Liver (tissue), 9 donors: ENCODE data around the gene TMF1. TPM values are rescaled to one million over a fixed set of nuclear protein-coding genes. Genes with fewer than 3 reads are reported as not detected.

Source experiments
- DNase-seq: peaks from one replicate; pipeline ENCODE4 v3.0.0-alpha.2; 2017; ENCODE audit warnings: low spot score
- H3K27ac ChIP-seq, 2 donors: one replicate each; pipeline ENCODE4 v1.7.0; 2013; ENCODE audit warnings: inconsistent platforms in 2 of 2, low read length in 2 of 2, control low read depth in 1 of 2, low read depth in 1 of 2, mild to moderate bottlenecking in 1 of 2
- H3K27me3 ChIP-seq, 4 donors: one replicate each; pipeline versions ENCODE4 v1.6.1 to v1.7.0; 2013; ENCODE audit warnings: low read length in 3 of 4, inconsistent platforms in 1 of 4, mild to moderate bottlenecking in 1 of 4, moderate library complexity in 1 of 4; ENCODE audit not compliant: control insufficient read depth in 4 of 4, insufficient read depth in 4 of 4
- H3K36me3 ChIP-seq, 4 donors: one replicate each; pipeline versions ENCODE4 v1.6.1 to v1.7.0; 2013; ENCODE audit warnings: low read length in 3 of 4, mild to moderate bottlenecking in 3 of 4, low read depth in 1 of 4, moderate library complexity in 1 of 4; ENCODE audit not compliant: control insufficient read depth in 4 of 4, insufficient read depth in 3 of 4
- H3K4me1 ChIP-seq, 4 donors: one replicate each; pipeline versions ENCODE4 v1.6.1 to v1.7.0; 2013; ENCODE audit warnings: low read length in 3 of 4, mild to moderate bottlenecking in 3 of 4, moderate library complexity in 1 of 4; ENCODE audit not compliant: control insufficient read depth in 4 of 4, insufficient read depth in 4 of 4
- H3K4me3 ChIP-seq, 3 donors: one replicate each; pipeline versions ENCODE4 v1.6.1 to v1.7.0; 2013; ENCODE audit warnings: low read length in 3 of 3, control low read depth in 1 of 3, low read depth in 1 of 3, mild to moderate bottlenecking in 1 of 3
- H3K9ac ChIP-seq, 2 donors: one replicate each; pipeline ENCODE4 v1.7.0; 2013; ENCODE audit warnings: low read length in 2 of 2, mild to moderate bottlenecking in 2 of 2, moderate library complexity in 2 of 2, control low read depth in 1 of 2, low read depth in 1 of 2
- H3K9me3 ChIP-seq, 4 donors: one replicate each; pipeline versions ENCODE4 v1.6.1 to v1.7.0; 2013; ENCODE audit warnings: low read length in 3 of 4; ENCODE audit not compliant: control insufficient read depth in 4 of 4
- FOXA1 ChIP-seq: IDR thresholded peaks from 2 replicates; pipeline ENCODE4 v1.6.1; 2016; ENCODE audit warnings: antibody characterized with exemption
- FOXA2 ChIP-seq: IDR thresholded peaks from 2 replicates; pipeline ENCODE4 v1.6.1; 2016; ENCODE audit warnings: antibody characterized with exemption
- GABPA ChIP-seq, 2 donors: IDR thresholded peaks in 1 of 2; conservative IDR thresholded peaks in 1 of 2; 2 replicates each; pipeline ENCODE4 v1.6.1; 2016; ENCODE audit warnings: antibody characterized with exemption in 2 of 2, mild to moderate bottlenecking in 1 of 2, moderate library complexity in 1 of 2
- HNF4A ChIP-seq, 2 donors: conservative IDR thresholded peaks; 2 replicates each; pipeline ENCODE4 v1.6.1; 2016; ENCODE audit warnings: antibody characterized with exemption in 2 of 2, mild to moderate bottlenecking in 2 of 2
- HNF4G ChIP-seq: IDR thresholded peaks from 2 replicates; pipeline ENCODE4 v1.6.1; 2016; ENCODE audit warnings: antibody characterized with exemption
- JUND ChIP-seq, 2 donors: IDR thresholded peaks; 2 replicates each; pipeline ENCODE4 v1.6.1; 2016; ENCODE audit warnings: antibody characterized with exemption in 2 of 2
- NR2F2 ChIP-seq: IDR thresholded peaks from 2 replicates; pipeline ENCODE4 v1.6.1; 2016; ENCODE audit warnings: antibody characterized with exemption
- RAD21 ChIP-seq, 2 donors: IDR thresholded peaks; 2 replicates each; pipeline ENCODE4 v1.6.1; 2016; ENCODE audit warnings: antibody characterized with exemption in 2 of 2, mild to moderate bottlenecking in 2 of 2
- RXRA ChIP-seq, 2 donors: IDR thresholded peaks; 2 replicates each; pipeline ENCODE4 v1.6.1; 2017 to 2018; ENCODE audit warnings: antibody characterized with exemption in 2 of 2, mild to moderate bottlenecking in 1 of 2
- SP1 ChIP-seq: IDR thresholded peaks from 2 replicates; pipeline ENCODE4 v1.6.1; 2018; ENCODE audit warnings: antibody characterized with exemption, mild to moderate bottlenecking
- TAF1 ChIP-seq: conservative IDR thresholded peaks from 2 replicates; pipeline ENCODE4 v1.6.1; 2016; ENCODE audit warnings: antibody characterized with exemption, mild to moderate bottlenecking
- YY1 ChIP-seq: IDR thresholded peaks from 2 replicates; pipeline ENCODE4 v1.6.1; 2016; ENCODE audit warnings: antibody characterized with exemption, mild to moderate bottlenecking
- WGBS: extraction: QIAGEN DNeasy Blood & Tissue Kit; methylation state at CpG from one replicate; pipeline ENCODE4 v1.1.7; 2013; 5-methylcytosine and 5-hydroxymethylcytosine counted together
- polyA plus RNA-seq, 2 donors: library from polyadenylated mRNA; stranded (reverse) in 1 of 2; unstranded in 1 of 2; fragments of 200-250 nt in 1 of 2; fragments of >200 nt in 1 of 2; fragmentation: Nextera tagmentation in 1 of 2; extraction: Ambion mirVana in 1 of 2; gene quantifications; one replicate each; pipeline versions ENCODE4 v1.2.1 to v1.2.3, GENCODE V29; 2013 to 2015
- total RNA-seq, 2 donors: library from RNA; depleted of rRNA; stranded (reverse); fragments of >200 nt; gene quantifications; one replicate each; pipeline ENCODE4 v1.2.3, GENCODE V29; 2014
- TF ChIP-seq, protein P1 (sequence below): IDR thresholded peaks from 2 replicates; pipeline ENCODE4 v1.6.1; 2016; ENCODE audit warnings: antibody characterized with exemption, mild to moderate bottlenecking
- TF ChIP-seq, protein P2 (sequence below): IDR thresholded peaks from 2 replicates; pipeline ENCODE4 v1.6.1; 2016; ENCODE audit warnings: antibody characterized with exemption
- TF ChIP-seq, protein P3 (sequence below): IDR thresholded peaks from 2 replicates; pipeline ENCODE4 v1.6.1; 2016; ENCODE audit warnings: antibody characterized with exemption
- TF ChIP-seq, protein P4 (sequence below): IDR thresholded peaks from 2 replicates; pipeline ENCODE4 v1.6.1; 2016; ENCODE audit warnings: antibody characterized with exemption
- donor health status: healthy.
- donor health status: healthy.
- donor health status: healthy.
- donor health status: healthy.
- donor health status: healthy.

TMF1 gene
- total and polyA plus RNA-seq, 4 donors, result 5.5 to 19.4 (median 8.6) TPM

DNA sequence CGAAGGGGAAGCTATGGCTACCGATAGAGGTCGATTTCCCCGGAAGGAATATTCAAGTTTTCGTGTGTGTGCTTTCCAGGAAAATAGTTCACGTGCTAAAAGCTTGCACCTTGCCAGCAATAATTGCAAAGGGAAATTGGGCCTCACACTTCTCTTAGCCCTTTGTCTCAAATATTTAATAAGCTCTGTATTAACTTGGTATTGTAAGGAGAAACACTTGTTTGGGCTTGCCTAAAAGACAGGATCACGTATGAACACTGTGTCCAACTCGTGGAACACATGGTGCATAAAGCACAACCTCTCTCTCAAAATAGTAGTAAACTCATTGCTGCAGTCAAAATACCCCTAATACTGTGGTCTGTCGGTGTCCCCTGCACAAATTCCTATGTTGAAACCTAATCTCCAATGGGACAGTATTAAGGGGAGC lies 352 bp upstream of the TMF1 start:
- Histone ChIP-seq H3K9ac (peak overlapping the region; percentile 49 to 89), H3K27ac (peak overlapping the region; percentile 88 to 94), H3K9me3 (no peaks in the 10 kb centered on the region), H3K27me3 (no peaks in the 10 kb centered on the region), H3K4me1 (peaks cover 0 to 5% (median 2%) of the 10 kb centered on the region in 4 donors), H3K36me3 (peaks cover 2 to 22% (median 11%) of the 10 kb centered on the region in 4 donors), H3K4me3 (peak overlapping the region; percentile 61 to 91 (median 83))
- 13% methylated on average over 9 of the region's 9 CpGs for WGBS
- no peak for TF ChIP-seq RXRA (IDR thresholded peaks at IDR 0.05)
- no peak for TF ChIP-seq FOXA1
- TF ChIP-seq, protein P1, sequence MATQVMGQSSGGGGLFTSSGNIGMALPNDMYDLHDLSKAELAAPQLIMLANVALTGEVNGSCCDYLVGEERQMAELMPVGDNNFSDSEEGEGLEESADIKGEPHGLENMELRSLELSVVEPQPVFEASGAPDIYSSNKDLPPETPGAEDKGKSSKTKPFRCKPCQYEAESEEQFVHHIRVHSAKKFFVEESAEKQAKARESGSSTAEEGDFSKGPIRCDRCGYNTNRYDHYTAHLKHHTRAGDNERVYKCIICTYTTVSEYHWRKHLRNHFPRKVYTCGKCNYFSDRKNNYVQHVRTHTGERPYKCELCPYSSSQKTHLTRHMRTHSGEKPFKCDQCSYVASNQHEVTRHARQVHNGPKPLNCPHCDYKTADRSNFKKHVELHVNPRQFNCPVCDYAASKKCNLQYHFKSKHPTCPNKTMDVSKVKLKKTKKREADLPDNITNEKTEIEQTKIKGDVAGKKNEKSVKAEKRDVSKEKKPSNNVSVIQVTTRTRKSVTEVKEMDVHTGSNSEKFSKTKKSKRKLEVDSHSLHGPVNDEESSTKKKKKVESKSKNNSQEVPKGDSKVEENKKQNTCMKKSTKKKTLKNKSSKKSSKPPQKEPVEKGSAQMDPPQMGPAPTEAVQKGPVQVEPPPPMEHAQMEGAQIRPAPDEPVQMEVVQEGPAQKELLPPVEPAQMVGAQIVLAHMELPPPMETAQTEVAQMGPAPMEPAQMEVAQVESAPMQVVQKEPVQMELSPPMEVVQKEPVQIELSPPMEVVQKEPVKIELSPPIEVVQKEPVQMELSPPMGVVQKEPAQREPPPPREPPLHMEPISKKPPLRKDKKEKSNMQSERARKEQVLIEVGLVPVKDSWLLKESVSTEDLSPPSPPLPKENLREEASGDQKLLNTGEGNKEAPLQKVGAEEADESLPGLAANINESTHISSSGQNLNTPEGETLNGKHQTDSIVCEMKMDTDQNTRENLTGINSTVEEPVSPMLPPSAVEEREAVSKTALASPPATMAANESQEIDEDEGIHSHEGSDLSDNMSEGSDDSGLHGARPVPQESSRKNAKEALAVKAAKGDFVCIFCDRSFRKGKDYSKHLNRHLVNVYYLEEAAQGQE, result no peak
- TF ChIP-seq NR2F2, result no peak
- TF ChIP-seq, protein P2, sequence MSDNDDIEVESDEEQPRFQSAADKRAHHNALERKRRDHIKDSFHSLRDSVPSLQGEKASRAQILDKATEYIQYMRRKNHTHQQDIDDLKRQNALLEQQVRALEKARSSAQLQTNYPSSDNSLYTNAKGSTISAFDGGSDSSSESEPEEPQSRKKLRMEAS, result no peak
- TF ChIP-seq SP1, result no peak
- TF ChIP-seq, protein P3, sequence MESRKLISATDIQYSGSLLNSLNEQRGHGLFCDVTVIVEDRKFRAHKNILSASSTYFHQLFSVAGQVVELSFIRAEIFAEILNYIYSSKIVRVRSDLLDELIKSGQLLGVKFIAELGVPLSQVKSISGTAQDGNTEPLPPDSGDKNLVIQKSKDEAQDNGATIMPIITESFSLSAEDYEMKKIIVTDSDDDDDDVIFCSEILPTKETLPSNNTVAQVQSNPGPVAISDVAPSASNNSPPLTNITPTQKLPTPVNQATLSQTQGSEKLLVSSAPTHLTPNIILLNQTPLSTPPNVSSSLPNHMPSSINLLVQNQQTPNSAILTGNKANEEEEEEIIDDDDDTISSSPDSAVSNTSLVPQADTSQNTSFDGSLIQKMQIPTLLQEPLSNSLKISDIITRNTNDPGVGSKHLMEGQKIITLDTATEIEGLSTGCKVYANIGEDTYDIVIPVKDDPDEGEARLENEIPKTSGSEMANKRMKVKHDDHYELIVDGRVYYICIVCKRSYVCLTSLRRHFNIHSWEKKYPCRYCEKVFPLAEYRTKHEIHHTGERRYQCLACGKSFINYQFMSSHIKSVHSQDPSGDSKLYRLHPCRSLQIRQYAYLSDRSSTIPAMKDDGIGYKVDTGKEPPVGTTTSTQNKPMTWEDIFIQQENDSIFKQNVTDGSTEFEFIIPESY, result no peak
- TF ChIP-seq, protein P4, sequence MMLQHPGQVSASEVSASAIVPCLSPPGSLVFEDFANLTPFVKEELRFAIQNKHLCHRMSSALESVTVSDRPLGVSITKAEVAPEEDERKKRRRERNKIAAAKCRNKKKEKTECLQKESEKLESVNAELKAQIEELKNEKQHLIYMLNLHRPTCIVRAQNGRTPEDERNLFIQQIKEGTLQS, result no peak
- no peak for TF ChIP-seq FOXA2
- no peak for TF ChIP-seq HNF4G
- no peak for TF ChIP-seq JUND (IDR thresholded peaks at IDR 0.05)
- no peak for TF ChIP-seq RAD21 (IDR thresholded peaks at IDR 0.05)
- peak in 1 of 2 donors; percentile 13 for TF ChIP-seq GABPA (IDR thresholded peaks at IDR 0.05 in 1 of 2, conservative IDR thresholded peaks at IDR 0.05 in 1 of 2)
- no peak for TF ChIP-seq TAF1
- TF ChIP-seq YY1, result peak; percentile 40
- DNase-seq, result no peak

DNA sequence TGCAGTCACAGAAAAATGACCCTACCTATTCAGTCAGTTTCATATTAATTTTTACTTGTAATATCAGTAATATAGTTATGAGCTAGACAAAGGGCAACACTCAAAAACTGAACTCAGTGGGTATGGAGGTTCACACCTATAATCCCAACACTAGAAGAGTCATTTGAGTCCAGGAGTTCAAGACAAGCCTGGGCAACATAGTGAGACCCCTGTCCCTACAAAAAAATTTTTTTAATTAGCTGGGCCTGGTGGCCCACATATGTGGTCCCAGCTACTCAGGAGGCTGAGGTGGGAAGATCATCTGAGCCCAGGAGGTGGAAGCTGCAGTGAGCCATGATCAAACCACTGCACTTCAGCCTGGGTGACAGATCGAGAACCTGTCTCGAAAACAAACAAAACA lies 3.1 kb downstream of the TMF1 start:
- H3K36me3 ChIP-seq, result peaks cover 0 to 19% (median 11%) of the 10 kb centered on the region in 4 donors
- H3K9me3 ChIP-seq, result no peaks in the 10 kb centered on the region
- no peak overlapping the region for H3K9ac ChIP-seq
- WGBS, result 96% methylated on average over 2 of the region's 2 CpGs
- TF ChIP-seq HNF4A (conservative IDR thresholded peaks at IDR 0.05), result no peak
- TF ChIP-seq, protein P3, result no peak
- no peak for TF ChIP-seq FOXA1
- no peak for TF ChIP-seq TAF1
- no peaks in the 10 kb centered on the region for H3K27me3 ChIP-seq
- H3K27ac ChIP-seq, result no peak overlapping the region
- H3K4me1 ChIP-seq, result peaks cover 0 to 5% (median 2%) of the 10 kb centered on the region in 4 donors
- H3K4me3 ChIP-seq, result no peak overlapping the region
- DNase-seq, result no peak
